T47D (cell line): Measurements from ENCODE around the gene FNDC10.

ENCODE experiments used
- DNase-seq, 2 experiments: peaks; one replicate each; pipeline versions ENCODE4 v3.0.0 to v3.0.0-alpha.2; 2011 to 2012; ENCODE audit warnings: low read depth in 1 of 2, low spot score in 1 of 2
- JUND ChIP-seq: IDR thresholded peaks from 2 replicates; pipeline ENCODE4 v1.6.1; 2012; ENCODE audit warnings: low read depth
- in situ Hi-C: cut with HindIII; loops from 2 replicates; pipeline ENCODE4 v1.10.0; 2016; ENCODE audit warnings: low sequenced_read_pairs, low pct_unique_long_range_greater_than_20kb

The FNDC10 gene

GRCh38 chr1:1604374-1605033 is 4.6 kb upstream of the FNDC10 start:
- DNase-seq = no peak
- TF ChIP-seq JUND = no peak
- in situ Hi-C loops = no loop called here

- no peak for TF ChIP-seq JUND
- in situ Hi-C loops = no loop called here
- no peak for DNase-seq
These were observed 3.9 kb upstream of the FNDC10 start for GRCh38 chr1:1603671-1604373.

DNA sequence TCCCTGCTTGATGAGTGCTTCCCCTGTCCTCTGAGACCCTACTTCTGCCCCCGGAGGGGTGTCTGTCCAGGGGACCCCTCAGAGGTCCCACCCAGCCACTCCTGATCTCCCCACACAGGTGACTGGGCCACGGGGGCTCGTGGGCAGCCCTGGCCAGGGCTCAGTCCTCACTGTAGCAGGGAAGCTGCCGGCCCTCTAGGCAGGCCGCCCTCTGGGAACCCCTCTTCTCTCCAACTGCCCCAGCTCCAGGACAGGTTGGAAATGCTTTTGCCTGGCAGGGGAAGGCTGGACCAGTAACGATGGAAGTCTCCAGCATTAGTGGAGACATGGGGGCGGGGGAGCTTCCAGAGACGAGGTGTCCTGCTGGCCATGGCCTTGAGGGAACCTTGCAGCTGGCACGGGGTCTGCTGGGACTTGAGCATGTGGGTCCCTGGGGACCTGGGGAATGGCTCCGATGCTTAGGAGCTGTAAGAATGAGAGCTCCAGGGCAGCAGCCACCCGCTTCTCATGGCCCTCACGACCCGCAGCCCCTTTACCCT is 3.1 kb upstream of the FNDC10 start:
- TF ChIP-seq JUND = no peak
- DNase-seq = no peak
- in situ Hi-C loops = no loop called here

- in situ Hi-C loops = no loop called here
- DNase-seq = no peak
These were observed 2.5 kb upstream of the FNDC10 start for GRCh38 chr1:1602304-1602967.

GRCh38 chr1:1601564-1602303 is 1.8 kb upstream of the FNDC10 start:
- no peak for DNase-seq
- TF ChIP-seq JUND = no peak
- in situ Hi-C loops = no loop called here

More at GRCh38 chr1:1602304-1602967, 2.5 kb upstream of the FNDC10 start:
- TF ChIP-seq JUND = no peak

DNA sequence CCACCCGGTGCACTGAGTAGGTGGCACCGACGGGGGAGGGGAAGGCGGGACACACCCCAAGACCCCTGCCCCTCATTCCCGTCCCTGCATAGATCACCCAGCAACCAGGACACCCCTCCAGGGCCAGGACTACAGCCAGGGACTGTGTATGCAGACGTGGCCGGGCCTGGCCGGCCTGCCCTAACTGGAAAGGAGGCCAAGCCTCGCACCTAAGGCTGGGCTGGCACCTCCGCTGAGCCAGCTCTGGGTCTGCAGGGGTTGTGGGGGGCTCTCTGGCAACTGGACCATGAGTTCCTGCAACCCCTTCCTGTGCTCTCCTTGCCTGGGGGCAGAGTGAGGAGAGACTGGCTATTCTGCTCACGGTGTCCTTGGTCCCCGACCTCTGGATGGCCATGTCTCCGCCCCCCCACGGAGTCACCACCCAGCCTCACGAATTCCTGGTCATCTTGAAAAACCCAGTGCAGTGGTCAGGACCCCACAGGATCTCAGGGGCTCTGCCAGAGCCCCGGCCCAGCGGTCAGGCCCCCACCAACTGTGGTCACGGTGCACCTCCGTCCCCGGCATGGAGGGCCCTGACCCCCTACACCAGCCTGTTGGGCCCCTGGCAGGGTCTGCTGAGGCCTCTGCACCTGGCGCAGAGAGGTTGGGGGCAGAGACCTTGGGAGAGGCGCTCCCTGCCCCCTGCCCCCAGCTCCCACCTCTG is 1.1 kb upstream of the FNDC10 start:
- DNase-seq = no peak
- no peak for TF ChIP-seq JUND
- in situ Hi-C loops = no loop called here

DNA sequence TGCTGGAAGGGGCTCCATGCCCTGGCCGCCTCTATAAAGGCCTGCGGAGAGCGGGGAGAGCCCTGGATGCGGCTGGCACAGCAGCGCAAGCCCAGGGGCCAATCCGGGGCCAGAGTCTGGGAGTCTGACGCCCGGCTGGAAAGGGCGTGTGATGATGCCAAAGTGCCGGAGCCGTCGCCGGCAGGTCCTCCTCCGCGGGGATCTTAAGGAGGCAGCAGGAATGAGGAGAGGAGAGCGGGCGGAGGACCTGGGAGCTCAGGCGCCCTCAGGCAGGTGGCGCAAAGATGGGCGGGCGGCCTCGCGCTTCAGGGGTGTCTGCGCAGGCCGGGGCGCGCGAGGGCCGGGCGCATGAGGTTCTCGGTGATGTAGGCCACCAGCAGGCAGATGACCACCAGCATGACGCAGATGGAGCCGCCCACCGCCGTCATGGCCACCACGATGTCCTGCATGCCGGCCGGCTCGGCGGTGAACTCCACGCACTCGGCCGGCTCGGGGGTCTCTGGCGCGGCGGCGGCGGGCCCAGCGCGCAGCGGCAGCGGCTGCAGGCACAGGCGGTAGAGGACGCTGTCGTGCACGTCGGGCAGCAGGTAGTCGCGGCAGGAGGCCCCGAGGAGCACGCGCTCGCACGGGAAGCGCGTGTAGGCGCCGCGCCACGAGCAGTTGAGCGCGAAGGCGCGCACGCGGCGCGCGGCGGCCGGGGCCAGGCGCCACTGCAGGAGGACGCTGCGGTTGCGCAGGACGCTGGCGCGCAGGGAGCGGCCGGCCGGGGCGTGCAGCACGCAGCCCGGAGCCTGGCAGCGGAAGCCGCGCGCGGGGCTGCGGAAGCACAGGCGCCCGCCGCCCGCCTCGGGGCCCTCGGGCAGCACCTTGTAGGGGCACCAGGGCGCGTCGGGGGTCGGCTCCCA is 653 bp downstream of the FNDC10 start:
- in situ Hi-C loops = no loop called here
- TF ChIP-seq JUND = no peak
- no peak for DNase-seq

DNA sequence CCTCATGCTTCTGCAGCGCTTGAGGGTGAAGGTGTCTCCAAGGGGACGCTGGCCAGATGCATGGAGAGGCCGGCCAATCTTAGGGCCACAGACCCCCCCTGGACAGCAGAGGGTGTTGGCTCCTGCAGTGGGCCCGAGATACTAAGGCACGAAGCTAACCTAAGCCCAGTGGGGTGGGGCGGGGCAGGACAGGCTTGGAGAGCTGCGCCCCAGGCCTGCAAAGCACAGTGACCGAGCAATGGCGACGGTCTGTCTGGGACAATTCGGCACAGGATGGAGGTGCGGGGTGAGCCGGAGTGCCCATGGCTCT is 1.3 kb downstream of the FNDC10 start:
- TF ChIP-seq JUND = no peak
- in situ Hi-C loops = no loop called here
- DNase-seq = no peak

DNA sequence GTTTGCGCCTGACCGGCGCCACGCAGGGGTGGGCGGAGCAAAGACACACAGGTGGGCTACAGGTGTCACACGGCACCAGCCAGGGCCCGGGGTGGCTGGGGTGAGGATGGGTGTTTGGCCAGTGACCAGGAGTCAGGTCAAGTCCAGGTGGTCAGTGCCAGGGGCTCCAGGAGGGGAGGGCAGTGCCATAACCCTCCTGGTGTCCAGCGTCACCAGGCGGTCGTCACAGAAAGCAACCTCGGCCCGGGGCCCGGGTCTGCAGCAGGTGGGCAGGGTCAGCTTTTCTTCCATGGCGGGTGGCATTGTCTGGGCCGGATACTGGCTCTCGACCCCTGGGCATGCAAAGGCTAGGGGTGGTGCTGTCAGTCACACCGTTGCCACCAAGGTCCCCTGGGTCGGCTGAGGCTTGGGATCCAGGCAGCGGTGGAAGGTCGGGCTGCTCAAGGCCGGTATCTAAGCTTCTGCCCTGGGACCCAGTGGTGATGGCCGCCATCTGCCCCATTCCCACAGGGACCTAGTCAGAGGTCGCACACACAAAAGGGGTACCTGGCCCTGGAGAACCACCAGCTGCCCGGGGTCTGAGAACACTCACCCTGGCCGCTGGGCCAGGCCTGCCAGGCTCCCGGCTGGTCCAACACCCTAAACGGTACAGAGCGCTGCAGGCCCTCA is 1.8 kb downstream of the FNDC10 start:
- TF ChIP-seq JUND = no peak
- no peak for DNase-seq
- in situ Hi-C loops = no loop called here

DNA sequence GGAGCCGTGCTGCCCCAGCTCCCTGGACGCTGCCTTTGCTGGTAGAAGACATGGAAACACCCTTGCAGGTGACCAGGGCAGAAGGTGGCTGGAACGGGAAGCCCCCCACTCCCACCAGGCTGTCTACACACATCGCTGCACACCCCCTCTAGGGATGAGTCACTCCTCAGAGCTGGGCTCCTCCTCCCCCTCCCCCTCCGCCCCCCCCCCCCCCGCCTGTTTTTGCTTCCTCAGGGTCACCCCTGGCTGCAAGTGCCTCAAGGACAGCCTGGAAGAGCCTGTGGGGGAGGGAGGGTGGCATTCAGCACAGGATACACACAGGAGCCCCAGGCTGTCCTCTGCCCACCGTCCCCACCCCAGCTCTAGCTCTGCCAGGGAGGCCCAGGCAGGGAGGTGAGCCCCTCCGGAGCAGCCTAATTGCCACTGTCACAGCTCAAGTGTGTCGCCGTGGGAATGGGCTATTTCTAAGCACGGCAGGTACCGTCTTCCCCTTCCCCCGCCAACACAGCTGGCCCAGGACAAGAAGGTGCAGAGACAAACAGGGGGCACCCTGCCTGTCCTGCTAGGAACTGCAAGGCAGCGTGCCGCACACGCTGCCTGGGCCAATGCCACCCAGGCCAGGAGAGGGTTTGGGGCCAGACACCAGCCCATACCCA is 2.5 kb downstream of the FNDC10 start:
- DNase-seq = peak; percentile 54 to 96
- in situ Hi-C loops = no loop called here
- no peak for TF ChIP-seq JUND
